SKM-1 (cell line): ENCODE results near the gene MCM9.
"Not testable (repeated sequence)": the region's sequence is repeated elsewhere in the genome, so short reads cannot be mapped to it uniquely, and the experiment has no call there.

ENCODE experiments used
- DNase-seq: peaks from one replicate; lab custom pipeline; 2025; ENCODE audit not compliant: unreplicated experiment; lab: John Stamatoyannopoulos, UW

The MCM9 gene

DNA sequence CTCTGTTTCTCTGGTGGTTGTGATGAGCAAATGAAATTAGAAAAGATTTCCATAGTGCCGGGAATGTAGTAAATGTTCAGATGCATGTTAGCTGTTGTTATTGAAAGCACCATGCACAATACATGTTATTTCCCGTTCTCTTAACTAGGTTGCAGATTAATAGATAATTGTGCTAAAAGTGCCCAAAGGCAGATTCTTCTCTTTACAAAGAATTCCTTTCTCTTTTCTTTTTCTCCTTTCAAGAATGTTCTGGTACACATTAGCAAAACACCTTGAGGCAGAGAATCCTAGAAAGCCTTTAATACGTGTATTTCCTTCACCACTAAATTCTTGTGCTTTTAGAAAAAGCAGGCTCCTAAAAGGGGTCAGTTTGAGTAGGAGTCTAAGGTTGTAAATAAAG is 162.1 kb downstream of the MCM9 start:
- no peak for DNase-seq

DNA sequence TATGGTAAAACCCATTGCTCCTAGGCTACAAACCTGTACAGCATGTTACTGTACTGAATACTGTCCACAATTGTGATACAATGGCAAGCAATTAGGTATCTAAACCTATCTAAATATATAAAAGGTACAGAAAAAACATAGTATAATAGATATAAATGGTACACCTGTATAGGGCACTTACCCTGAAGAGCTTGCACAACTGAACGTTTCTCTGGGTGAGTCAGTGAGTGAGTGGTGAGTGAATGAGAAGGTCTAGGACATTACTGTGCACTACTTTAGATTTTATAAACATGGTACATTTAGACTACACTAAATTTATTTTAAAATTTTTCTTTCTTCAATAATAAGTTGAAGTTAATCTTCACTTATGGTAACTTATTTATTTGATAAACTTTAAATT is 163.7 kb downstream of the MCM9 start:
- DNase-seq, result no peak

DNA sequence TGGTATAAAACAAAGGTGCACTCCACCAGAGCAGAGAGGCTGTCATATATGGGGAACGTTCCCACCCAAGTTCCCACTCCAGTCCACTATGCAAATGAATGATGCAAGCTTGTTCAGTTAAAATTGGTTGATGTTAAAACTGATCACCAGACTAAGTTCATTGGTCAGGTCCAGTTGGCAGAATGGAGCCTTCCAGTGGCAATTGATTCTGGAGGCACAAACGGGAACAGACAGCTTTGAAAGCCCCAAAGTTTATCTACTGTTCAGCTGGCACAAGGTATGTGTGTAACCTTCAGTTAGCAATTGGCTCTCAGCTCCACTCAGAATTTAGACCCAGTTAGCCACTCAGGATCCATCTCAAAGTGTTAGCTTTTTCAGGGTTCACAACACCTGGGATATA is 164.1 kb downstream of the MCM9 start:
- DNase-seq, result no peak

DNA sequence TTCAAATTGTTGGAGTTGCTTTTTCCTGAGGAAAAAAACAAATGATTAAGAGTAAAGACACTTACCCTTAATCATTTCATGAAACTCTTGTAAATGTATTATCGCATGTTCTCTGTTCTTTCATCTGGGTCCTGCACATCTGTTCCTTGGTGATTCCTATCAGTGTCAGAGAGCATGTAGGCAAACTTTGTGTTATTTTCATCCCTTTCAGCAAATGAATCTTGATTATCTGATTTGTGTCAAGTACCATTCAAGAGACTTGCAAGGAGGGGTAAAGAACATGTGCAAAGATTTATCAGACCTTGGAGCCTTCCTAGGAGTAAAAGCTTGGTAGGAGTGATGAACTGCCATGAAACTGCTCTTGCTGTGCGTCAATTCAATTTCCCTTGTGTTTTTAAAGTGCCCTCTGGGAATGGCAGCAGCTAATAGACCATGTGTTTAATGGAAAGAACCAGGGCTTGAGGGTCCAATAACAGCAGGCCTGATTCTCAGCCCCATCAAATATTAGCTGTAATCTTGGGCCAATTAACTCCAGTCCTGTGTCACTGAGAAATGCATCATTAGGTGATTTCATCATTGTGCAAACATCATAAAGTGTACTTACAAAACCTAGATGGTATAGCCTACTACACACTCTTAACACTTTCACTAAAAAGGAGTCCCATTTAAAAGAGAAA is 164.7 kb downstream of the MCM9 start:
- DNase-seq, result no peak

DNA sequence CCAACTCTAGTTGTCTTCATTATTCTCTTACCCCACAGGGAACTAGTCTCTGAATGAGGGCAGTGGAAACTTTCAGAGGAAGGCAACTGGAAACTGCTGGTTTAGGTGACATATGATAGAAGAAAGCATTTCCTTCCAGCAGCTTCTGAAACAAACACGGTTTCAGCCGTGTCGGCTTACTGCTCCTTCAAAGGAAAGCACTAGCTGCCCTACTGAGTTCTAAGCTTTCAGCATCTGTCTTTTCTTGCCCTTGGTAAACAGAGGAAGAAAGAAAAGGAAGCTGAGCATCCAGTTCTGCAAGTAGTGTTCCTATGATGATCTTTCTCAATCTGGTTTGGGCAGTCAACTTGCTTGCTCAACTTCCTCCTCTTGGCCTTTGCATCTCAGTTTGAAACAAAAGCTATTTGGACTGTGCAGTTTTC is 166.0 kb downstream of the MCM9 start:
- DNase-seq, result peak; percentile 97

DNA sequence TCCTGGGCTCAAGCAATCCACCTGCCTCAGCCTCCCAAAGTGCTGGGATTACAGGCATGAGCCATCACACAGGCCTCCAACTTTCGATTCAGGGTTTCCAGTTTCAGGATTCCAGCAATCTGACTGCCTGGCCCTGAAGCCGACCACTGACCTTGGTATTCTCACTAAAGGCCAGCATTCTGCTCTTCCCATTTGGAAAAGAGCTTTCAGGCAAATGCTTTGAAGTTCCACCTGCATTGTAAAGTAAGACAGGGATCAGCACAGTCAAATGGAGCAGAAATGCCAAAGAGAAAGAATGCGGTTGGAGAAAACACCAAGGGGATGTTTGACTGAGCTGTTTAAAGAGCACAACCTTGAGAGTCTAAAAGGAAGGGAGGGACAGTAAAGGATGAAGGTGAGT is 166.5 kb downstream of the MCM9 start:
- no peak for DNase-seq

DNA sequence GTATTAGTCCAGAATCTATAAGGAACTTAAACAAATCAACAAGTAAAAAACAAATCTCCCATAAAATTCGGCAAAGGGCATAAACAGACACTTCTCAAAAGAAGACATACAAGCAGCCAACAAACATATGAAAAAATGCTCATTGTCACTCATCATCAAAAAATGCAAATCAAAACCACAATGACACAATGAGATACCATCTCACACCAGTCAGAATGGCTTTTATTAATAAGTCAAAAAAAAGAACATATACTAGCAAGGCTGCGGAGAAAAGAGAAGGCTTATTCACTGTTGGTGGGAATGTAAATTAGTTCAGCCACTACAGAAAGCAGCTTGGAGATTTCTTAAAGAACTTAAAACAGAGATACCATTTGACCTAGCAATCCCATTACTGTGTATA is 169.6 kb downstream of the MCM9 start:
- DNase-seq, result not testable (repeated sequence)

DNA sequence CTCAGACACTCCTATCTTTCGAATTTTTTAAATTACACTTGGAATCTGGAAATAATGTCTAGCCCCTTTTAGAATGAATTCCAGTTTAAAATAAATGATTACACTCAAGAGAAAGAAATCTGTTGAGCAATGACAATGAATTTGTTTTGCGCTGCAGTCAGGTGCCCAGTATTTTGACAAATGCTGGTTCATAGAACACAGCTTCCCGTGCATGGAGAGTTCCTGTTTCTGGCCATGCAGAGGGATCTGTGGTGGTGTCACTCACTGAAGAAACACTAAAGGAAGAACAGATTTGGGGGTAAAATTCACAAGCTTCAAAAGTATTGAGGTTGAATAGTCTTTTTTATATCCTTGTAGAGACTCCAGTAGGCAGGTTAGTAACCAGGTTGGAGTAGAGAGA is 170.2 kb downstream of the MCM9 start:
- no peak for DNase-seq
